Gastroesophageal sphincter (tissue), 4 donors: ENCODE results near the gene RHOC. TPM values are rescaled to one million over a fixed set of nuclear protein-coding genes. Genes with fewer than 3 reads are reported as not detected.

Experiments
- ATAC-seq: fragments of 150-250 bp; one replicate; pipeline ENCODE4 v1.9.1; 2016; ENCODE audit warnings: mild to moderate bottlenecking, moderate library complexity
- H3K27ac ChIP-seq, 4 donors: fragments of 200-600 bp; sonication (generic) in 3 of 4; 1 replicate in 3 of 4; 2 replicates in 1 of 4; pipeline ENCODE4 v1.5.1; 2016 to 2019
- H3K27me3 ChIP-seq: fragments of 200-600 bp; sonication (generic); one replicate; pipeline ENCODE4 v1.5.1; 2019
- H3K36me3 ChIP-seq, 2 donors: fragments of 200-600 bp; sonication (generic); one replicate each; pipeline ENCODE4 v1.5.1; 2019; ENCODE audit warnings: control low read depth in 1 of 2
- H3K4me1 ChIP-seq, 3 donors: fragments of 200-600 bp; sonication (generic); 1 replicate in 2 of 3; 2 replicates in 1 of 3; pipeline ENCODE4 v1.5.1; 2016 to 2019; ENCODE audit warnings: control low read depth in 2 of 3
- H3K4me3 ChIP-seq, 2 donors: fragments of 200-600 bp; sonication (generic); one replicate each; pipeline ENCODE4 v1.5.1; 2019; ENCODE audit warnings: mild to moderate bottlenecking in 1 of 2, moderate library complexity in 1 of 2
- H3K9me3 ChIP-seq, 3 donors: fragments of 200-600 bp; sonication (generic); one replicate each; pipeline ENCODE4 v1.5.1; 2017 to 2019; ENCODE audit warnings: control low read depth in 2 of 3
- EP300 ChIP-seq: sonication (generic); formaldehyde crosslinking; IDR thresholded peaks from one replicate; pipeline ENCODE4 v1.6.1; 2017; ENCODE audit warnings: antibody characterized with exemption, mild to moderate bottlenecking
- POLR2A ChIP-seq, 2 donors: fragments of 450-650 bp; IDR thresholded peaks; one replicate each; pipeline ENCODE4 v1.6.1; 2017; ENCODE audit warnings: antibody characterized with exemption in 2 of 2, mild to moderate bottlenecking in 2 of 2, moderate library complexity in 1 of 2
- POLR2AphosphoS5 ChIP-seq: sonication (generic); formaldehyde crosslinking; IDR thresholded peaks from one replicate; pipeline ENCODE4 v1.6.1; 2017; ENCODE audit warnings: antibody characterized with exemption
- WGBS, 2 donors: methylation state at CpG; one replicate each; pipeline ENCODE4 v1.1.5; 2018; ENCODE audit warnings: low coverage in 1 of 2; 5-methylcytosine and 5-hydroxymethylcytosine counted together
- total RNA-seq, 4 donors: library from RNA; depleted of rRNA; stranded (reverse); fragments of >200 nt; gene quantifications; one replicate each; pipeline ENCODE4 v1.1.0, GENCODE V29; 2016
- TF ChIP-seq, protein P1 (sequence below), 4 experiments: fragments of 200-600 bp in 2 of 4; fragments of 450-650 bp in 2 of 4; sonication (generic) in 1 of 4; IDR thresholded peaks; one replicate each; pipeline ENCODE4 v1.5.1; 2017 to 2019; ENCODE audit warnings: antibody characterized with exemption in 4 of 4, mild to moderate bottlenecking in 2 of 4, moderate library complexity in 2 of 4

The RHOC gene
- total RNA-seq, 4 donors from 2014 or later = 183 to 354 (median 240) TPM

DNA sequence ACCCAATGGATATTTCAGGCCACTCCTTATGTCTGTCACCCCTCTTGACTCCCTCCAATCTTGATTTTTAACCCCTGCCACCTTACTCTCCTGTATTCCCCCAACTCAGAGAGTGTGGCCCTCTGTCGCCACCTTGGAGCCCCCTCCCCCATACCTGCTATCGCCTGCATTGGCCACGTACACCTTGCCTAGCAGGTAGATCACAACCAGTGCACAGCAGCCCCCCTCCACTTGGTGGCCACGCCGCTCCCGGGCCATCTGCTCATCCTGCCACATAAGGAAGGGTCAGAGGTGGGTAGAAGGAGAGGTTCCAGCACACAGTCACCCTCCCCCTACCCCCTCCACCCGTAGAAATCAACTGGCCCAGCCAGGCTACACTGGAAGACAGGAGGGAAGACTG is 5.3 kb upstream of the RHOC start:
- Histone ChIP-seq H3K27ac (no peak overlapping the region), H3K36me3 (no peaks in the 10 kb centered on the region), H3K4me3 (no peak overlapping the region), H3K4me1 (peaks cover 0 to 39% (median 17%) of the 10 kb centered on the region in 3 donors), H3K9me3 (no peaks in the 10 kb centered on the region), H3K27me3 (no peaks in the 10 kb centered on the region)
- 86 to 90% methylated on average over 2 to 4 of the region's 7 CpGs for WGBS, 2 donors
- ATAC-seq = no peak
- TF ChIP-seq POLR2AphosphoS5 = no peak
- TF ChIP-seq EP300 = no peak
- TF ChIP-seq, protein P1, sequence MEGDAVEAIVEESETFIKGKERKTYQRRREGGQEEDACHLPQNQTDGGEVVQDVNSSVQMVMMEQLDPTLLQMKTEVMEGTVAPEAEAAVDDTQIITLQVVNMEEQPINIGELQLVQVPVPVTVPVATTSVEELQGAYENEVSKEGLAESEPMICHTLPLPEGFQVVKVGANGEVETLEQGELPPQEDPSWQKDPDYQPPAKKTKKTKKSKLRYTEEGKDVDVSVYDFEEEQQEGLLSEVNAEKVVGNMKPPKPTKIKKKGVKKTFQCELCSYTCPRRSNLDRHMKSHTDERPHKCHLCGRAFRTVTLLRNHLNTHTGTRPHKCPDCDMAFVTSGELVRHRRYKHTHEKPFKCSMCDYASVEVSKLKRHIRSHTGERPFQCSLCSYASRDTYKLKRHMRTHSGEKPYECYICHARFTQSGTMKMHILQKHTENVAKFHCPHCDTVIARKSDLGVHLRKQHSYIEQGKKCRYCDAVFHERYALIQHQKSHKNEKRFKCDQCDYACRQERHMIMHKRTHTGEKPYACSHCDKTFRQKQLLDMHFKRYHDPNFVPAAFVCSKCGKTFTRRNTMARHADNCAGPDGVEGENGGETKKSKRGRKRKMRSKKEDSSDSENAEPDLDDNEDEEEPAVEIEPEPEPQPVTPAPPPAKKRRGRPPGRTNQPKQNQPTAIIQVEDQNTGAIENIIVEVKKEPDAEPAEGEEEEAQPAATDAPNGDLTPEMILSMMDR (IDR thresholded peaks at IDR 0.05) = no peak
- no peak for TF ChIP-seq POLR2A (IDR thresholded peaks at IDR 0.05)

- peaks cover 0 to 39% (median 17%) of the 10 kb centered on the region in 3 donors for H3K4me1 ChIP-seq
- H3K27me3 ChIP-seq = no peaks in the 10 kb centered on the region
- H3K9me3 ChIP-seq = no peaks in the 10 kb centered on the region
- 80 to 83% methylated on average over 7 to 8 of the region's 11 CpGs for WGBS, 2 donors
- no peak overlapping the region for H3K4me3 ChIP-seq
- no peak for ATAC-seq
- TF ChIP-seq EP300 = no peak
- TF ChIP-seq, protein P1 (IDR thresholded peaks at IDR 0.05) = no peak
- no peak overlapping the region for H3K27ac ChIP-seq
- no peaks in the 10 kb centered on the region for H3K36me3 ChIP-seq
These were observed 4.7 kb upstream of the RHOC start for GRCh38 chr1:112711670-112712069.

GRCh38 chr1:112711041-112711440 is 4.1 kb upstream of the RHOC start:
- TF ChIP-seq POLR2A (IDR thresholded peaks at IDR 0.05) = no peak
- TF ChIP-seq POLR2AphosphoS5 = no peak
- TF ChIP-seq EP300 = no peak
- TF ChIP-seq, protein P1 (IDR thresholded peaks at IDR 0.05) = no peak
- H3K27me3 ChIP-seq = no peaks in the 10 kb centered on the region
- H3K4me1 ChIP-seq = peaks cover 0 to 36% (median 15%) of the 10 kb centered on the region in 3 donors
- no peaks in the 10 kb centered on the region for H3K36me3 ChIP-seq
- no peak for ATAC-seq
- 45% methylated on average over 2 of the region's 7 CpGs; no CpG with 5 or more reads in 1 of the 2 donors for WGBS, 2 donors
- H3K4me3 ChIP-seq = no peak overlapping the region
- H3K27ac ChIP-seq = no peak overlapping the region
- no peaks in the 10 kb centered on the region for H3K9me3 ChIP-seq

DNA sequence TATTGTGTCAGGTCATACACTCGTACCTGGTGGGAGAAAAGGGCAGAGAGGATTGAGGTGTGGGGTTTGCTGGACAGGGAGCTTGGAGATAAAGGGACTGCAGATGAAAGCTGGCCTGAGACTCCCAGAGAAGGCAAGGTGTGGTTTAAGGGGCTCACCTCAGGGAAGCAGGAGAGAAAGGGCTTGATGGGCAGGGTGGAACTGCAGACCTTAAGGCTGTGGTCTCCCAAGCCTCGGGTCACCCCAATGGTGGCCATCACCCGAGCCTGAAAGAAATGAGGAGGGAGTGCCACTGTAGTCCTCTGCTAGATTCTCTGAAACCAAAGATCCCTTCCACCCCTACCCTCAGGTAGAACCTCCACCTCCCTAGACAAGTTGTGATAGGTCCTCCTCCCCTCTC is 3.7 kb upstream of the RHOC start:
- Histone ChIP-seq H3K36me3 (no peaks in the 10 kb centered on the region), H3K4me3 (no peak overlapping the region), H3K27me3 (no peaks in the 10 kb centered on the region), H3K9me3 (no peaks in the 10 kb centered on the region), H3K4me1 (peaks cover 0 to 36% (median 12%) of the 10 kb centered on the region in 3 donors), H3K27ac (no peak overlapping the region)
- WGBS, 2 donors = 83 to 93% methylated on average over 2 to 3 of the region's 3 CpGs
- TF ChIP-seq POLR2AphosphoS5 (no peak), POLR2A (IDR thresholded peaks at IDR 0.05) (no peak), EP300 (no peak)
- TF ChIP-seq, protein P1 (IDR thresholded peaks at IDR 0.05) = no peak
- ATAC-seq = no peak

GRCh38 chr1:112710159-112710558 is 3.2 kb upstream of the RHOC start:
- Histone ChIP-seq H3K9me3 (no peaks in the 10 kb centered on the region), H3K36me3 (no peaks in the 10 kb centered on the region), H3K27me3 (no peaks in the 10 kb centered on the region), H3K4me1 (peaks cover 0 to 37% (median 13%) of the 10 kb centered on the region in 3 donors), H3K27ac (no peak overlapping the region), H3K4me3 (no peak overlapping the region)
- TF ChIP-seq EP300 (no peak), POLR2AphosphoS5 (no peak), POLR2A (IDR thresholded peaks at IDR 0.05) (no peak)
- TF ChIP-seq, protein P1 (IDR thresholded peaks at IDR 0.05) = no peak
- no peak for ATAC-seq
- WGBS, 2 donors = 84% methylated on average over 3 of the region's 7 CpGs; no CpG with 5 or more reads in 1 of the 2 donors
